H1 (cell line): ENCODE measurements around the gene HOXD12. TPM values are rescaled to one million over a fixed set of nuclear protein-coding genes. Genes with fewer than 3 reads are reported as not detected.

ENCODE experiments used
- CBX8 ChIP-seq: fragments of 300-800, 300-1000 bp; sonication (generic); IDR thresholded peaks from 2 replicates; pipeline ENCODE4 v1.7.1; 2016; ENCODE audit warnings: low read depth, low read length, borderline replicate concordance
- GABPA ChIP-seq: IDR thresholded peaks from 2 replicates; pipeline ENCODE4 v1.6.1; 2011; ENCODE audit warnings: mild to moderate bottlenecking, low read length, moderate library complexity, borderline replicate concordance; ENCODE audit not compliant: insufficient read depth
- JUND ChIP-seq: IDR thresholded peaks from 2 replicates; pipeline ENCODE4 v1.6.1; 2011; ENCODE audit warnings: mild to moderate bottlenecking, improper control_type of control experiment, low read length
- KDM4A ChIP-seq: IDR thresholded peaks from one replicate; pipeline ENCODE4 v1.7.1; 2012; ENCODE audit warnings: low read depth, mild to moderate bottlenecking, moderate library complexity, low read length, inconsistent platforms; ENCODE audit not compliant: severe bottlenecking
- PHF8 ChIP-seq: fragments of 200-600 bp; sonication (generic); conservative IDR thresholded peaks from 2 replicates; pipeline ENCODE4 v1.7.1; 2012; ENCODE audit warnings: low read depth, mild to moderate bottlenecking, inconsistent platforms, low read length, moderate library complexity
- POLR2A ChIP-seq, 2 experiments: IDR thresholded peaks; 1 replicate in 1 of 2; 2 replicates in 1 of 2; pipeline ENCODE4 v1.6.1; 2011; ENCODE audit warnings: low read depth in 2 of 2, low read length in 2 of 2, mild to moderate bottlenecking in 2 of 2; ENCODE audit errors: control extremely low read depth in 1 of 2
- RAD21 ChIP-seq, 2 experiments: IDR thresholded peaks in 1 of 2; conservative IDR thresholded peaks in 1 of 2; 2 replicates each; pipeline ENCODE4 v1.6.1; 2011; ENCODE audit warnings: low read depth in 2 of 2, low read length in 2 of 2, improper control_type of control experiment in 1 of 2, inconsistent platforms in 1 of 2, mild to moderate bottlenecking in 1 of 2, moderate library complexity in 1 of 2
- SP1 ChIP-seq: IDR thresholded peaks from 2 replicates; pipeline ENCODE4 v1.6.1; 2011; ENCODE audit warnings: low read depth, low read length
- SP4 ChIP-seq: IDR thresholded peaks from 2 replicates; pipeline ENCODE4 v1.6.1; 2012; ENCODE audit warnings: low read length, inconsistent platforms
- TAF1 ChIP-seq: IDR thresholded peaks from 2 replicates; pipeline ENCODE4 v1.6.1; 2011; ENCODE audit warnings: mild to moderate bottlenecking, low read depth, low read length
- TCF12 ChIP-seq: IDR thresholded peaks from 2 replicates; pipeline ENCODE4 v1.6.1; 2011; ENCODE audit warnings: low read depth, mild to moderate bottlenecking, low read length
- YY1 ChIP-seq: IDR thresholded peaks from 2 replicates; pipeline ENCODE4 v1.6.1; 2011; ENCODE audit warnings: low read depth, mild to moderate bottlenecking, low read length
- ZNF274 ChIP-seq: IDR thresholded peaks from 2 replicates; pipeline ENCODE4 v1.7.0; 2012; ENCODE audit warnings: low read length, borderline replicate concordance; ENCODE audit errors: extremely low read depth
- polyA plus RNA-seq, 7 experiments: library from polyadenylated mRNA; depleted of rRNA in 3 of 7; stranded (reverse) in 5 of 7; unstranded in 2 of 7; fragments of >200 nt in 5 of 7; fragments of 200-250 nt in 2 of 7; gene quantifications; 1 replicate in 5 of 7; 2 replicates in 1 of 7; 4 replicates in 1 of 7; pipeline versions ENCODE4 v1.2.1 to v1.2.3, GENCODE V29; 2011 to 2013; ENCODE audit warnings: missing spikeins in 2 of 7, mixed read lengths in 2 of 7
- total RNA-seq: library from RNA; stranded (reverse); fragmentation: NEBNext Ultra II Directional; extraction: Animal tissue kit (Norgen Biotek cat#: 25700); gene quantifications from 2 replicates; pipeline ENCODE4 v1.2.1, GENCODE V29; 2021
- TF ChIP-seq, protein P1 (sequence below), 3 experiments: IDR thresholded peaks; 1 replicate in 2 of 3; 2 replicates in 1 of 3; pipeline versions ENCODE4 v1.5.1 to v1.6.1; 2011; ENCODE audit warnings: low read length in 3 of 3, mild to moderate bottlenecking in 3 of 3, inconsistent platforms in 2 of 3, low read depth in 1 of 3, moderate library complexity in 1 of 3; ENCODE audit not compliant: insufficient read depth in 1 of 3; ENCODE audit errors: control extremely low read depth in 1 of 3
- TF ChIP-seq, protein P2 (sequence below): IDR thresholded peaks from 2 replicates; pipeline ENCODE4 v1.6.1; 2011; ENCODE audit warnings: low read length, improper control_type of control experiment
- TF ChIP-seq, protein P3 (sequence below): IDR thresholded peaks from 2 replicates; pipeline ENCODE4 v1.6.1; 2012; ENCODE audit warnings: low read length, inconsistent platforms

HOXD12 gene
- total and polyA plus RNA-seq, 2 of the 8 experiments (the other 6 are each of a cell fraction or from before 2014, with no cell fraction given) = not detected

DNA sequence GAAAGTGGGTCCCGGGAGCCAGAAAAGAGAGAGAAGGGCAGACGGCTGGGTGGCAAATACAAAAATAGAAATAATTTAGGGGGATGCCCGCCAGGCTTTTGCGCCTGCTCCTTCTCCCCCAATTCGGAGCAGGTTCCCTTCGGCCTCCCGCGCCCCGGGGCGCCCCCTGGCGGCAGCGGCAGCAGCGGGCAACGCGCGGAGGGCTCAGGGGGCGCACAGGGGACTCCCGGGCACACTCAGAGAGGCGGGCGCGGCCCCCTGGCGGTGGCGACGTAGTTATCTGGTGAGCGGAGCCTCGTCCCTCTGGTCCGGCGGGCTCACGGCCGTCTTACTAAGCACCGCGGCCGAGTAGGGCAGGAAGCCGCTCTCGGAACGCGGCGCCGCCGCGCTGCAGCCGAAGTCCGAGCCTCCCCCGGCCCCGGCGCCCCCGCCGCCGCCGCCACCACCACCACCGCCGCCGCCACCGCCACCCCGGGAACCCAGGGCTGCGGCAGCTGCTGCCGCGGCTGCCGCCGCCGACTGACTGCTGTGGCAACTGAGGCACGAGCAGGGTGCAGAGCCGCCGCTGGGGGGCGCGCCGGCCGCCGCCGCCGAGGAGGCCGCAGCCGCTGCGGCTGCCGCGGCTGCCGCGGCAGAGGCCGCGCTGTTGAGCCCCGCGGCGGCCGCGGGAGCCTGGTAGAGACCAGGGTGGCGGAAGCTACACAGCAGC lies 19.6 kb upstream of the HOXD12 start (continued):
- TF ChIP-seq, protein P1, sequence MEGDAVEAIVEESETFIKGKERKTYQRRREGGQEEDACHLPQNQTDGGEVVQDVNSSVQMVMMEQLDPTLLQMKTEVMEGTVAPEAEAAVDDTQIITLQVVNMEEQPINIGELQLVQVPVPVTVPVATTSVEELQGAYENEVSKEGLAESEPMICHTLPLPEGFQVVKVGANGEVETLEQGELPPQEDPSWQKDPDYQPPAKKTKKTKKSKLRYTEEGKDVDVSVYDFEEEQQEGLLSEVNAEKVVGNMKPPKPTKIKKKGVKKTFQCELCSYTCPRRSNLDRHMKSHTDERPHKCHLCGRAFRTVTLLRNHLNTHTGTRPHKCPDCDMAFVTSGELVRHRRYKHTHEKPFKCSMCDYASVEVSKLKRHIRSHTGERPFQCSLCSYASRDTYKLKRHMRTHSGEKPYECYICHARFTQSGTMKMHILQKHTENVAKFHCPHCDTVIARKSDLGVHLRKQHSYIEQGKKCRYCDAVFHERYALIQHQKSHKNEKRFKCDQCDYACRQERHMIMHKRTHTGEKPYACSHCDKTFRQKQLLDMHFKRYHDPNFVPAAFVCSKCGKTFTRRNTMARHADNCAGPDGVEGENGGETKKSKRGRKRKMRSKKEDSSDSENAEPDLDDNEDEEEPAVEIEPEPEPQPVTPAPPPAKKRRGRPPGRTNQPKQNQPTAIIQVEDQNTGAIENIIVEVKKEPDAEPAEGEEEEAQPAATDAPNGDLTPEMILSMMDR (IDR thresholded peaks at IDR 0.05; ENCODE audit: control extremely low read depth in 1 of 3, insufficient read depth in 1 of 3, low read depth in 1 of 3, low read length in 3 of 3) = peak in 2 of 3 experiments; percentile 83 to 99; a peak in 3 of 4 replicates
- TF ChIP-seq PHF8 = no peak
- no peak for TF ChIP-seq POLR2A (IDR thresholded peaks at IDR 0.05; ENCODE audit: control extremely low read depth in 1 of 2, low read depth in 2 of 2, low read length in 2 of 2)
- TF ChIP-seq SP1 = no peak
- TF ChIP-seq, protein P2, sequence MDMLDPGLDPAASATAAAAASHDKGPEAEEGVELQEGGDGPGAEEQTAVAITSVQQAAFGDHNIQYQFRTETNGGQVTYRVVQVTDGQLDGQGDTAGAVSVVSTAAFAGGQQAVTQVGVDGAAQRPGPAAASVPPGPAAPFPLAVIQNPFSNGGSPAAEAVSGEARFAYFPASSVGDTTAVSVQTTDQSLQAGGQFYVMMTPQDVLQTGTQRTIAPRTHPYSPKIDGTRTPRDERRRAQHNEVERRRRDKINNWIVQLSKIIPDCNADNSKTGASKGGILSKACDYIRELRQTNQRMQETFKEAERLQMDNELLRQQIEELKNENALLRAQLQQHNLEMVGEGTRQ = no peak
- peak; percentile 61 to 78 for TF ChIP-seq RAD21 (IDR thresholded peaks at IDR 0.05 in 1 of 2, conservative IDR thresholded peaks at IDR 0.05 in 1 of 2; ENCODE audit: low read depth in 2 of 2, low read length in 2 of 2)
- TF ChIP-seq TAF1 = no peak
- TF ChIP-seq KDM4A = no peak
- TF ChIP-seq, protein P3, sequence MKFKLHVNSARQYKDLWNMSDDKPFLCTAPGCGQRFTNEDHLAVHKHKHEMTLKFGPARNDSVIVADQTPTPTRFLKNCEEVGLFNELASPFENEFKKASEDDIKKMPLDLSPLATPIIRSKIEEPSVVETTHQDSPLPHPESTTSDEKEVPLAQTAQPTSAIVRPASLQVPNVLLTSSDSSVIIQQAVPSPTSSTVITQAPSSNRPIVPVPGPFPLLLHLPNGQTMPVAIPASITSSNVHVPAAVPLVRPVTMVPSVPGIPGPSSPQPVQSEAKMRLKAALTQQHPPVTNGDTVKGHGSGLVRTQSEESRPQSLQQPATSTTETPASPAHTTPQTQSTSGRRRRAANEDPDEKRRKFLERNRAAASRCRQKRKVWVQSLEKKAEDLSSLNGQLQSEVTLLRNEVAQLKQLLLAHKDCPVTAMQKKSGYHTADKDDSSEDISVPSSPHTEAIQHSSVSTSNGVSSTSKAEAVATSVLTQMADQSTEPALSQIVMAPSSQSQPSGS = no peak
- TF ChIP-seq ZNF274 = no peak
- no peak for TF ChIP-seq GABPA
- TF ChIP-seq YY1 = 0 out of 2 replicates have a peak, but pooled peaks have one; percentile 38
- 0 out of 2 replicates have a peak, but pooled peaks have one; percentile 55 for TF ChIP-seq TCF12
- TF ChIP-seq CBX8 = no peak
- TF ChIP-seq SP4 = no peak
- TF ChIP-seq JUND = no peak
